WTC11 (cell line): ENCODE measurements around the gene ZNF302. TPM values are rescaled to one million over a fixed set of nuclear protein-coding genes. Genes with fewer than 3 reads are reported as not detected.
"Not testable (repeated sequence)": the region's sequence is repeated elsewhere in the genome, so short reads cannot be mapped to it uniquely, and the experiment has no call there.

Source experiments
- ATAC-seq: fragments of 200-7000 bp; cut with Tn5 transposase; 2 replicates; pipeline ENCODE4 v1.10.0; 2021; ENCODE audit warnings: mild to moderate bottlenecking, moderate library complexity
- CTCF ChIA-PET: fragments of 300-600 bp; sonication (Branson Sonifier 250); formaldehyde crosslinking; loops from one replicate; lab custom pipeline; 2021; ENCODE audit warnings: antibody characterized with exemption; lab: Charles Lee
- POLR2A ChIA-PET: fragments of 350-600 bp; sonication (Branson Sonifier 250); formaldehyde crosslinking; loops from one replicate; lab custom pipeline; 2021; ENCODE audit warnings: antibody characterized with exemption; lab: Charles Lee
- DNase-seq: peaks from one replicate; pipeline ENCODE4 v3.0.0; 2021; ENCODE audit warnings: low spot score
- H3K27ac Mint-ChIP-seq: 2 replicates; pipeline ENCODE4 v1.8.0; 2021; ENCODE audit warnings: mixed read lengths
- H3K27me3 Mint-ChIP-seq: 2 replicates; pipeline ENCODE4 v1.8.0; 2021; ENCODE audit warnings: low read depth, mild to moderate bottlenecking, moderate library complexity, mixed read lengths
- H3K36me3 Mint-ChIP-seq: 2 replicates; pipeline ENCODE4 v1.8.0; 2021; ENCODE audit warnings: mixed read lengths
- H3K4me1 Mint-ChIP-seq: 2 replicates; pipeline ENCODE4 v1.8.0; 2022; ENCODE audit warnings: mixed read lengths
- H3K4me3 Mint-ChIP-seq: 2 replicates; pipeline ENCODE4 v1.8.0; 2021; ENCODE audit warnings: mild to moderate bottlenecking, moderate library complexity, mixed read lengths
- H3K9me3 Mint-ChIP-seq: 2 replicates; pipeline ENCODE4 v1.8.0; 2021; ENCODE audit warnings: mixed read lengths
- FOXP1 ChIP-seq: sonication (generic); formaldehyde crosslinking; IDR thresholded peaks from 2 replicates; pipeline ENCODE4 v1.8.0; 2022; ENCODE audit warnings: missing genetic modification reagents, mild to moderate bottlenecking, moderate library complexity, borderline replicate concordance
- GABPB1 ChIP-seq: sonication (generic); formaldehyde crosslinking; IDR thresholded peaks from 2 replicates; pipeline ENCODE4 v1.8.1; 2023; ENCODE audit warnings: mild to moderate bottlenecking, missing genetic modification reagents
- NFE2L1 ChIP-seq: sonication (generic); formaldehyde crosslinking; IDR thresholded peaks from 2 replicates; pipeline ENCODE4 v1.8.1; 2023; ENCODE audit warnings: missing genetic modification reagents
- SMAD3 ChIP-seq: sonication (generic); formaldehyde crosslinking; IDR thresholded peaks from 2 replicates; pipeline ENCODE4 v1.8.0; 2022; ENCODE audit warnings: missing genetic modification reagents, mild to moderate bottlenecking, borderline replicate concordance
- ZMAT4 ChIP-seq: fragments of 250-450 bp; sonication (Bioruptor Pico); IDR thresholded peaks from 2 replicates; pipeline ENCODE4 v1.9.0; 2021; ENCODE audit warnings: mild to moderate bottlenecking
- ZNF138 ChIP-seq: sonication (generic); formaldehyde crosslinking; conservative IDR thresholded peaks from 2 replicates; pipeline ENCODE4 v1.8.1; 2022; ENCODE audit warnings: mild to moderate bottlenecking, moderate library complexity, missing genetic modification reagents
- ZNF232 ChIP-seq: sonication (generic); formaldehyde crosslinking; IDR thresholded peaks from 2 replicates; pipeline ENCODE4 v1.8.0; 2022; ENCODE audit warnings: mild to moderate bottlenecking, missing genetic modification reagents
- ZNF263 ChIP-seq: sonication (generic); formaldehyde crosslinking; IDR thresholded peaks from 2 replicates; pipeline ENCODE4 v1.8.1; 2022; ENCODE audit warnings: low read depth, mild to moderate bottlenecking, moderate library complexity, missing genetic modification reagents
- ZNF425 ChIP-seq: fragments of 250-450 bp; sonication (Bioruptor Pico); conservative IDR thresholded peaks from 2 replicates; pipeline ENCODE4 v1.9.0; 2021; ENCODE audit warnings: mild to moderate bottlenecking
- total RNA-seq: library from RNA; stranded (reverse); gene quantifications from 3 replicates; pipeline ENCODE4 v1.2.3, GENCODE V29; 2021
- TF ChIP-seq, protein P1 (sequence below): sonication (generic); formaldehyde crosslinking; IDR thresholded peaks from 2 replicates; pipeline ENCODE4 v1.8.1; 2023; ENCODE audit warnings: mild to moderate bottlenecking, missing genetic modification reagents, moderate library complexity
- TF ChIP-seq, protein P2 (sequence below): sonication (generic); formaldehyde crosslinking; IDR thresholded peaks from 2 replicates; pipeline ENCODE4 v1.8.0; 2023; ENCODE audit warnings: missing genetic modification reagents, mild to moderate bottlenecking, borderline replicate concordance
- TF ChIP-seq, protein P3 (sequence below): sonication (generic); formaldehyde crosslinking; IDR thresholded peaks from 2 replicates; pipeline ENCODE4 v1.8.0; 2022; ENCODE audit warnings: missing genetic modification reagents
- TF ChIP-seq, protein P4 (sequence below): sonication (generic); formaldehyde crosslinking; IDR thresholded peaks from 2 replicates; pipeline ENCODE4 v1.8.1; 2022; ENCODE audit warnings: mild to moderate bottlenecking, moderate library complexity, missing genetic modification reagents

ZNF302 gene
- total RNA-seq, 1 experiment from 2014 or later = 23.5 TPM

DNA sequence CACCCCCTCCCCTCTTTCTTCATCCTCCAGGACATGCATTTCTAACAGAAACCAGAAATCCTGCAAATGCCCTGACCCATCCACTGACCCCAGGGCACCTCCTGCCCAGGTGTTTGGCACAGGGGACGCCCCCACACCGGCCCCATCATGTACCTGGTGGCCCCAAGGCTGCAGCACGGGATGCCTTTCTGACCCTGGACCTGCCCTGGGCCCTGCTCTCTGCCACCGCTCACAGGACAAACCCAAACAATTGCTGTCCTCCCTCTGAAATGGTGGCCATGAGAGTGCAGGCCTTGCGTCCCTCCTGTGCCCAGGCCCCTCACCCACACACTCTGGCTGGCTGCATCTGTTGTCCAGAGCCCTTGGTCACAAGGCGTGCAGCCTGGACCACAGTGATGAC lies 12.6 kb upstream of the ZNF302 start:
- CTCF ChIA-PET = no interaction called here
- ATAC-seq (no peak), DNase-seq (no peak)
- peaks cover 3% of the 10 kb centered on the region; the same call in 1 of the 2 replicates for H3K27me3 Mint-ChIP-seq
- peaks cover 8% of the 10 kb centered on the region for H3K9me3 Mint-ChIP-seq
- POLR2A ChIA-PET = no interaction called here
- peaks cover 22% of the 10 kb centered on the region for H3K4me1 Mint-ChIP-seq
- H3K36me3 Mint-ChIP-seq = no peaks in the 10 kb centered on the region
- no peak for TF ChIP-seq ZNF232 (CRISPR knock-in tag)
- TF ChIP-seq ZNF263 (CRISPR knock-in tag) = no peak
- no peak for TF ChIP-seq SMAD3
- TF ChIP-seq ZNF425 = no peak
- TF ChIP-seq, protein P1, sequence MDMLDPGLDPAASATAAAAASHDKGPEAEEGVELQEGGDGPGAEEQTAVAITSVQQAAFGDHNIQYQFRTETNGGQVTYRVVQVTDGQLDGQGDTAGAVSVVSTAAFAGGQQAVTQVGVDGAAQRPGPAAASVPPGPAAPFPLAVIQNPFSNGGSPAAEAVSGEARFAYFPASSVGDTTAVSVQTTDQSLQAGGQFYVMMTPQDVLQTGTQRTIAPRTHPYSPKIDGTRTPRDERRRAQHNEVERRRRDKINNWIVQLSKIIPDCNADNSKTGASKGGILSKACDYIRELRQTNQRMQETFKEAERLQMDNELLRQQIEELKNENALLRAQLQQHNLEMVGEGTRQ (CRISPR knock-in tag) = no peak
- no peak for TF ChIP-seq ZMAT4 (CRISPR knock-in tag)
- TF ChIP-seq NFE2L1 = no peak
- TF ChIP-seq, protein P2, sequence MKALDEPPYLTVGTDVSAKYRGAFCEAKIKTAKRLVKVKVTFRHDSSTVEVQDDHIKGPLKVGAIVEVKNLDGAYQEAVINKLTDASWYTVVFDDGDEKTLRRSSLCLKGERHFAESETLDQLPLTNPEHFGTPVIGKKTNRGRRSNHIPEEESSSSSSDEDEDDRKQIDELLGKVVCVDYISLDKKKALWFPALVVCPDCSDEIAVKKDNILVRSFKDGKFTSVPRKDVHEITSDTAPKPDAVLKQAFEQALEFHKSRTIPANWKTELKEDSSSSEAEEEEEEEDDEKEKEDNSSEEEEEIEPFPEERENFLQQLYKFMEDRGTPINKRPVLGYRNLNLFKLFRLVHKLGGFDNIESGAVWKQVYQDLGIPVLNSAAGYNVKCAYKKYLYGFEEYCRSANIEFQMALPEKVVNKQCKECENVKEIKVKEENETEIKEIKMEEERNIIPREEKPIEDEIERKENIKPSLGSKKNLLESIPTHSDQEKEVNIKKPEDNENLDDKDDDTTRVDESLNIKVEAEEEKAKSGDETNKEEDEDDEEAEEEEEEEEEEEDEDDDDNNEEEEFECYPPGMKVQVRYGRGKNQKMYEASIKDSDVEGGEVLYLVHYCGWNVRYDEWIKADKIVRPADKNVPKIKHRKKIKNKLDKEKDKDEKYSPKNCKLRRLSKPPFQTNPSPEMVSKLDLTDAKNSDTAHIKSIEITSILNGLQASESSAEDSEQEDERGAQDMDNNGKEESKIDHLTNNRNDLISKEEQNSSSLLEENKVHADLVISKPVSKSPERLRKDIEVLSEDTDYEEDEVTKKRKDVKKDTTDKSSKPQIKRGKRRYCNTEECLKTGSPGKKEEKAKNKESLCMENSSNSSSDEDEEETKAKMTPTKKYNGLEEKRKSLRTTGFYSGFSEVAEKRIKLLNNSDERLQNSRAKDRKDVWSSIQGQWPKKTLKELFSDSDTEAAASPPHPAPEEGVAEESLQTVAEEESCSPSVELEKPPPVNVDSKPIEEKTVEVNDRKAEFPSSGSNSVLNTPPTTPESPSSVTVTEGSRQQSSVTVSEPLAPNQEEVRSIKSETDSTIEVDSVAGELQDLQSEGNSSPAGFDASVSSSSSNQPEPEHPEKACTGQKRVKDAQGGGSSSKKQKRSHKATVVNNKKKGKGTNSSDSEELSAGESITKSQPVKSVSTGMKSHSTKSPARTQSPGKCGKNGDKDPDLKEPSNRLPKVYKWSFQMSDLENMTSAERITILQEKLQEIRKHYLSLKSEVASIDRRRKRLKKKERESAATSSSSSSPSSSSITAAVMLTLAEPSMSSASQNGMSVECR (CRISPR knock-in tag) = no peak
- no peak for TF ChIP-seq FOXP1 (CRISPR knock-in tag)
- TF ChIP-seq, protein P3, sequence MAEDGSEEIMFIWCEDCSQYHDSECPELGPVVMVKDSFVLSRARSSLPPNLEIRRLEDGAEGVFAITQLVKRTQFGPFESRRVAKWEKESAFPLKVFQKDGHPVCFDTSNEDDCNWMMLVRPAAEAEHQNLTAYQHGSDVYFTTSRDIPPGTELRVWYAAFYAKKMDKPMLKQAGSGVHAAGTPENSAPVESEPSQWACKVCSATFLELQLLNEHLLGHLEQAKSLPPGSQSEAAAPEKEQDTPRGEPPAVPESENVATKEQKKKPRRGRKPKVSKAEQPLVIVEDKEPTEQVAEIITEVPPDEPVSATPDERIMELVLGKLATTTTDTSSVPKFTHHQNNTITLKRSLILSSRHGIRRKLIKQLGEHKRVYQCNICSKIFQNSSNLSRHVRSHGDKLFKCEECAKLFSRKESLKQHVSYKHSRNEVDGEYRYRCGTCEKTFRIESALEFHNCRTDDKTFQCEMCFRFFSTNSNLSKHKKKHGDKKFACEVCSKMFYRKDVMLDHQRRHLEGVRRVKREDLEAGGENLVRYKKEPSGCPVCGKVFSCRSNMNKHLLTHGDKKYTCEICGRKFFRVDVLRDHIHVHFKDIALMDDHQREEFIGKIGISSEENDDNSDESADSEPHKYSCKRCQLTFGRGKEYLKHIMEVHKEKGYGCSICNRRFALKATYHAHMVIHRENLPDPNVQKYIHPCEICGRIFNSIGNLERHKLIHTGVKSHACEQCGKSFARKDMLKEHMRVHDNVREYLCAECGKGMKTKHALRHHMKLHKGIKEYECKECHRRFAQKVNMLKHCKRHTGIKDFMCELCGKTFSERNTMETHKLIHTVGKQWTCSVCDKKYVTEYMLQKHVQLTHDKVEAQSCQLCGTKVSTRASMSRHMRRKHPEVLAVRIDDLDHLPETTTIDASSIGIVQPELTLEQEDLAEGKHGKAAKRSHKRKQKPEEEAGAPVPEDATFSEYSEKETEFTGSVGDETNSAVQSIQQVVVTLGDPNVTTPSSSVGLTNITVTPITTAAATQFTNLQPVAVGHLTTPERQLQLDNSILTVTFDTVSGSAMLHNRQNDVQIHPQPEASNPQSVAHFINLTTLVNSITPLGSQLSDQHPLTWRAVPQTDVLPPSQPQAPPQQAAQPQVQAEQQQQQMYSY (CRISPR knock-in tag) = no peak
- TF ChIP-seq, protein P4, sequence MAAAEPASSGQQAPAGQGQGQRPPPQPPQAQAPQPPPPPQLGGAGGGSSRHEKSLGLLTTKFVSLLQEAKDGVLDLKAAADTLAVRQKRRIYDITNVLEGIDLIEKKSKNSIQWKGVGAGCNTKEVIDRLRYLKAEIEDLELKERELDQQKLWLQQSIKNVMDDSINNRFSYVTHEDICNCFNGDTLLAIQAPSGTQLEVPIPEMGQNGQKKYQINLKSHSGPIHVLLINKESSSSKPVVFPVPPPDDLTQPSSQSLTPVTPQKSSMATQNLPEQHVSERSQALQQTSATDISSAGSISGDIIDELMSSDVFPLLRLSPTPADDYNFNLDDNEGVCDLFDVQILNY (CRISPR knock-in tag) = no peak
- TF ChIP-seq ZNF138 (CRISPR knock-in tag) = no peak
- no peak for TF ChIP-seq GABPB1 (CRISPR knock-in tag)
- H3K27ac Mint-ChIP-seq = no peak overlapping the region
- H3K4me3 Mint-ChIP-seq = no peak overlapping the region

DNA sequence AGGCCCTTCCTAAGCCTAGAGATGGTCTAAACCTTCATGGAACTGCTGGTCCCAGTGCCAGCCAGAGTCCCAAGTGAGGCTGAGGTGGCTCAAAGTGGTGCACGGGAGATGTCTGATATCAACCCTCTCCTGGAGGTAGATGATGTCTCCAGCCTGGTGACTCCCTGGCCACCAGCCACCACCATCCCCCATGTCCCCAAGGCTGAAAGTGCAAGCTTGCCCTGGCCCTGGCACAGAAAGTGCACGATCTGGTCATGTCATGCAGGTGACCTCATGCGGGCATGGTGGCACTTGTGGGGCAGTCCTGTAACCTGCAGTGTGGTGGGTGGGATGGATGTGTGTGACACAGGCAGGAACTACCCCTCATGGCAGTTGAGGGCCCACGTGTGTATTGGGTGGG lies 12.2 kb upstream of the ZNF302 start:
- H3K36me3 Mint-ChIP-seq, ATAC-seq, H3K4me3 Mint-ChIP-seq, H3K9me3 Mint-ChIP-seq, DNase-seq, H3K27ac Mint-ChIP-seq, POLR2A ChIA-PET, H3K27me3 Mint-ChIP-seq: not testable (repeated sequence)
- H3K4me1 Mint-ChIP-seq = peaks cover 22% of the 10 kb centered on the region
- CTCF ChIA-PET = interaction anchor here (1.1 kb wide), 1 partner anchor 46 kb away, joined by 3 read pairs; no protein-coding TSS in a partner anchor
